ENCODE results near the gene SLC4A8.
A peak's percentile ranks its signal among the peaks of the same experiment; 100 is the strongest.

Gene SLC4A8

DNA sequence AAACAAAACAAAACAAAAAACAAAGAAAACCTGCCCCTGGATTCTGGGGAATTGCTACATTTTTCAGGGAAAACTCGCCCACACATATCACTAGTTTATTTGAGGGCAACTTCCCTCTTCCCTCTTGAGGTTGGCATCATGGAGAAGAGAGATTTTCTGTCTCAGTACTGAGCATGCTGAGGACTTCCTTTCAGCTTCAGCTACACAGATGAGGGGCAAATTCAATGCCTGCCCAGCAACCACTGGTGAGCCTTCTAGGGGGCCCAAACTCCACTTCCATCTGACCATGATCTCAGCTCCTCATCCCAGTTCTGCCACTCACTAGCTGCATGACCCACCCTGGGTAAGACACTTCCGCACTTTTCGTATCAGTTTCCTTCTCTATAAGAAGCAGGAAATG is 103.3 kb downstream of the SLC4A8 start:
- H3K27ac ChIP-seq, result no peak overlapping the region
- TF ChIP-seq, protein P1, sequence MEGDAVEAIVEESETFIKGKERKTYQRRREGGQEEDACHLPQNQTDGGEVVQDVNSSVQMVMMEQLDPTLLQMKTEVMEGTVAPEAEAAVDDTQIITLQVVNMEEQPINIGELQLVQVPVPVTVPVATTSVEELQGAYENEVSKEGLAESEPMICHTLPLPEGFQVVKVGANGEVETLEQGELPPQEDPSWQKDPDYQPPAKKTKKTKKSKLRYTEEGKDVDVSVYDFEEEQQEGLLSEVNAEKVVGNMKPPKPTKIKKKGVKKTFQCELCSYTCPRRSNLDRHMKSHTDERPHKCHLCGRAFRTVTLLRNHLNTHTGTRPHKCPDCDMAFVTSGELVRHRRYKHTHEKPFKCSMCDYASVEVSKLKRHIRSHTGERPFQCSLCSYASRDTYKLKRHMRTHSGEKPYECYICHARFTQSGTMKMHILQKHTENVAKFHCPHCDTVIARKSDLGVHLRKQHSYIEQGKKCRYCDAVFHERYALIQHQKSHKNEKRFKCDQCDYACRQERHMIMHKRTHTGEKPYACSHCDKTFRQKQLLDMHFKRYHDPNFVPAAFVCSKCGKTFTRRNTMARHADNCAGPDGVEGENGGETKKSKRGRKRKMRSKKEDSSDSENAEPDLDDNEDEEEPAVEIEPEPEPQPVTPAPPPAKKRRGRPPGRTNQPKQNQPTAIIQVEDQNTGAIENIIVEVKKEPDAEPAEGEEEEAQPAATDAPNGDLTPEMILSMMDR (IDR thresholded peaks at IDR 0.05; ENCODE audit: low read depth, low read length), result no peak
- no peaks in the 10 kb centered on the region for H3K27me3 ChIP-seq (ENCODE audit: insufficient read depth, low read depth, severe bottlenecking)
- H3K4me3 ChIP-seq (ENCODE audit: low read depth, low read length), result no peak overlapping the region
- no peaks in the 10 kb centered on the region for H3K9me3 ChIP-seq (ENCODE audit: severe bottlenecking)
- no peak for DNase-seq
- no peaks in the 10 kb centered on the region for H3K36me3 ChIP-seq

DNA sequence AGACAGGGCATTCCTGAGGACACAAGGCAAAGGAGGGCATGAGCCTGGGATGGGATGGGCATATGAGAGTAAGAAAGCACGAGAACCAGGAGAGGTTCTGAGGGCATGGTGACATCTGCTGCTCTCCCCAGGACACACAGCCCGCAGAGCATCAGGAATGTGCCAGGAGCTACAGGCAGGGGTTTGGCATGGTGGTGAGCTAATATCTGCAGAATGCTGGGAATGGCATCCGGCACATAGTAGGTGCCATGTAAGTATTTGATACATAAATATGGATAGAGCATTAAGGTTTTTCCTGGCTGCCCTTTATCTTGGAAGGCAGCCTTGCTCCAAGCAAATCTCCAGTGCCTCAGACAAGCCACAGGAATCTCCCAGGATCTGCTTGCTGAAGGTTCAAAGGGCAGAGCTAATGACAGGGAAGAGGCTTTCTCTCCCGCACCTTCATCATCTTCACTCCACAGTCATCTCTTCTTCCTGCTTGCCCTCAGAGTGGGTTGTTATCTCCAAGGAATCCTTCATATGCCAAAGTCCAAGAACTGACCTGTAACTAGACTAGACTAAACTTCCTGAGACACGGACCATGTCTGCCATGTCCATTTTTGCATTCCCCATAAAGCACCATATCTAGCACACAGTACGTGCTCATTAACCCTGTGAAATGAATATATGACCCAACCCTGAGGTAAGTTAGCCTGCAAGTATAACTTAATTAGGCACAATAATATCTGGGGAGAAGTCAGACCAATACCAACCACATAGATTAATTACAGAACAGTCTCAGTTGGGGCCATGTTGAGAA is 104.4 kb downstream of the SLC4A8 start:
- no peak overlapping the region for H3K4me3 ChIP-seq (ENCODE audit: low read depth, low read length)
- H3K36me3 ChIP-seq, result no peaks in the 10 kb centered on the region
- no peak for DNase-seq
- TF ChIP-seq, protein P1 (IDR thresholded peaks at IDR 0.05; ENCODE audit: low read depth, low read length), result peak; percentile 20; the same call in 1 of the 2 replicates
- no peaks in the 10 kb centered on the region for H3K9me3 ChIP-seq (ENCODE audit: severe bottlenecking)
- H3K27ac ChIP-seq, result no peak overlapping the region
- no peaks in the 10 kb centered on the region for H3K27me3 ChIP-seq (ENCODE audit: insufficient read depth, low read depth, severe bottlenecking)

DNA sequence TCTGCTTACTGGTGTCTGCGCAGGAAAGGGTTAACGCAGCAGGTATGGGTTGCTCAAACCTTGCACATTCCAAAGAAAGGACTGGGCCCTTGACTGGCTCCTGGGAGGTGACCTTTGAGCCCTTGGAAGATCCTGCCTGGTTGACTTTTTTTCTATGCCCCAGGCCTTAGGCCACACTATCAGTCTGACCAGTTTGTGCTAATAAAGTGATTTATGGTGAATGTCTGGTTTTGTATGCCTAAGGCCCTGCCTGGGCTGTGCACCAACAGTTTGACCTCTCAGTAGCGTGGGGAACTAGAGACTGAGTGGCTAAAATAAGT is 105.0 kb downstream of the SLC4A8 start:
- Histone ChIP-seq H3K36me3 (no peaks in the 10 kb centered on the region), H3K9me3 (ENCODE audit: severe bottlenecking) (no peaks in the 10 kb centered on the region), H3K4me3 (ENCODE audit: low read depth, low read length) (no peak overlapping the region), H3K27me3 (ENCODE audit: insufficient read depth, low read depth, severe bottlenecking) (no peaks in the 10 kb centered on the region), H3K27ac (no peak overlapping the region)
- TF ChIP-seq, protein P1 (IDR thresholded peaks at IDR 0.05; ENCODE audit: low read depth, low read length), result no peak
- DNase-seq, result no peak

DNA sequence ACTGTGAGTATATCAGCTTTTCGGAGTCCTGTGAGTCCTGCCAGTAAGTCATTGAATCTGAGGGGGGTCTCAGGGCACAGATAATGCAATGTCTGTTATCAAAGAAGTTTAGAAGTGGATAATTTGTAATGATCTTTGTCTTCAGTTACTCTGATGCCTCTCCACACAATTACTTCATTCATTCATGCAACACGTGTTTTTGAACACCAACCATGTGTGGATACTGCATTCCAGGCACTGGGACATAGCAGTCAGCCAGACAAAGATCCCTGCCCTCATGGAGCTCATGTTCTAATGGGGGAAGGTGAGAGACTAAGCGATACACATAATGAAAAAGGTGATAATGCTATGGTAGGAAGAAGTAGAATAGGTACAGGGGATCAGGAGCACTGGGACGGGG is 105.6 kb downstream of the SLC4A8 start:
- TF ChIP-seq, protein P1 (IDR thresholded peaks at IDR 0.05; ENCODE audit: low read depth, low read length), result no peak
- Histone ChIP-seq H3K9me3 (ENCODE audit: severe bottlenecking) (no peaks in the 10 kb centered on the region), H3K27me3 (ENCODE audit: insufficient read depth, low read depth, severe bottlenecking) (no peaks in the 10 kb centered on the region), H3K27ac (no peak overlapping the region), H3K36me3 (no peaks in the 10 kb centered on the region), H3K4me3 (ENCODE audit: low read depth, low read length) (no peak overlapping the region)
- DNase-seq, result no peak

DNA sequence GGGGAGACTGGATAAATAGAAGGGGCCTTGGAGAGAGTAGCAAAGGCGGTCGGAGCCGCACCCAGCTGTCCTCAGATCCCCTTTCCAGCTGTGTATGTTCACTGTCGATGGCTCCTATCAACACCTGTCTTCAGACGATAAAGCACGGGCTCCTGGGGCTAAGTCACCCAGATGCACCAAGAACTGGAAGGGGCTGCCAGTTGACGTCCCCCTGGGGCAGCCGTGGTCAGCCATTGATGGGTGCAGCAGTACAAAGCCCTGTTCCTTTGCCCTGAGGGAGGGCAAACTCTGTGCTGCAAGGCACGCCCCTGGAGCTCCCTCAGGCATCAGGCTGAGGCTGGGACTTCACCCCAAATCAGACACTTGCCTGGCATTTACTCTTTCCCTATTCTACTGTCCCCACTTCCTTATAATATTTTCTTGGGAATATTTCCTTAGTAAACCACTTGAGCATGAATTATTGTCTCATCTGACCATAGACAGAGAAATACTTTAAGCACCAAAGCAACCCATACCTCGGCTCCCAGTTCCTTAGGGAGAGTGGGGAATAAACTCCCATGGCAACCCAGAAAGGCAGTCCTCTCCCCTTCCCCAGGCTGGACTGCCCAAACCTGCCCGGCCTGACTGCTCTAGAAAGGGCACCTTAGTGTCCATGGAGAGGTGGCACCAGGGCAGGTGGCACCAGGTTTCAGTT is 106.8 kb downstream of the SLC4A8 start:
- peak overlapping the region; percentile 31; the same call in 1 of the 2 replicates for H3K27ac ChIP-seq
- DNase-seq, result no peak
- H3K4me3 ChIP-seq (ENCODE audit: low read depth, low read length), result no peak overlapping the region
- H3K36me3 ChIP-seq, result no peaks in the 10 kb centered on the region
- no peaks in the 10 kb centered on the region for H3K9me3 ChIP-seq (ENCODE audit: severe bottlenecking)
- TF ChIP-seq, protein P1 (IDR thresholded peaks at IDR 0.05; ENCODE audit: low read depth, low read length), result no peak
- no peaks in the 10 kb centered on the region for H3K27me3 ChIP-seq (ENCODE audit: insufficient read depth, low read depth, severe bottlenecking)
